B cell (primary cell): ENCODE results near the gene MFN2. TPM values are rescaled to one million over a fixed set of nuclear protein-coding genes. Genes with fewer than 3 reads are reported as not detected.

Experiments used
- ATAC-seq: fragments of 200-7000 bp; cut with Tn5 transposase; one replicate; pipeline ENCODE4 v1.10.0; 2021; ENCODE audit warnings: low read depth, mild to moderate bottlenecking, moderate number of reproducible peaks, moderate library complexity
- CTCF ChIA-PET: fragments of 350-600 bp; sonication (Branson Sonifier 250); formaldehyde crosslinking; loops from one replicate; lab custom pipeline; 2021; ENCODE audit warnings: antibody characterized with exemption, inconsistent platforms; lab: Charles Lee
- POLR2A ChIA-PET: fragments of 350-600 bp; sonication (Branson Sonifier 250); formaldehyde crosslinking; loops from one replicate; lab custom pipeline; 2021; ENCODE audit warnings: antibody characterized with exemption; lab: Charles Lee
- DNase-seq: peaks from one replicate; pipeline ENCODE4 v3.0.0; 2013
- H2AFZ ChIP-seq: 2 replicates; pipeline ENCODE4 v1.6.1; 2012; ENCODE audit warnings: mild to moderate bottlenecking, low read depth, low read length; ENCODE audit not compliant: insufficient read depth, poor library complexity, severe bottlenecking
- H3K27ac ChIP-seq, 2 donors: 1 replicate in 1 of 2; 2 replicates in 1 of 2; pipeline ENCODE4 v1.5.1; 2012 to 2013; ENCODE audit warnings: low read length in 2 of 2, mild to moderate bottlenecking in 2 of 2, moderate library complexity in 1 of 2
- H3K27me3 ChIP-seq, 4 experiments: fragments of 200-600 bp in 1 of 4; sonication (generic) in 1 of 4; replicated peaks in 1 of 4; 1 replicate in 2 of 4; 2 replicates in 2 of 4; pipeline versions ENCODE4 v1.6.1 to v1.7.0; 2013 to 2016; ENCODE audit warnings: low read length in 3 of 4, mild to moderate bottlenecking in 2 of 4, mixed read lengths in 1 of 4, moderate library complexity in 1 of 4; ENCODE audit not compliant: insufficient read depth in 4 of 4, control insufficient read depth in 3 of 4; ENCODE audit errors: control extremely low read depth in 1 of 4
- H3K36me3 ChIP-seq, 2 experiments: replicated peaks in 1 of 2; 1 replicate in 1 of 2; 2 replicates in 1 of 2; pipeline versions ENCODE4 v1.6.1 to v1.7.1; 2013; ENCODE audit warnings: low read length in 1 of 2; ENCODE audit not compliant: insufficient read depth in 2 of 2, control insufficient read depth in 1 of 2; ENCODE audit errors: control extremely low read depth in 1 of 2, extremely low read depth in 1 of 2
- H3K4me1 ChIP-seq, 2 donors: fragments of 200-600 bp in 1 of 2; sonication (generic) in 1 of 2; 1 replicate in 1 of 2; 2 replicates in 1 of 2; pipeline versions ENCODE4 v1.5.1 to v1.6.1; 2013 to 2017; ENCODE audit warnings: low read length in 2 of 2; ENCODE audit not compliant: control insufficient read depth in 2 of 2, insufficient read depth in 2 of 2
- H3K4me2 ChIP-seq: replicated peaks from 2 replicates; pipeline ENCODE3; 2012; ENCODE audit warnings: mild to moderate bottlenecking, low read depth, low read length; ENCODE audit not compliant: poor library complexity, severe bottlenecking
- H3K4me3 ChIP-seq, 5 experiments: fragments of 200-600 bp in 1 of 5; sonication (generic) in 1 of 5; 1 replicate in 3 of 5; 2 replicates in 2 of 5; pipeline versions ENCODE4 v1.5.1 to v1.7.0; 2011 to 2016; ENCODE audit warnings: low read length in 4 of 5, mild to moderate bottlenecking in 4 of 5, low read depth in 2 of 5, control low read depth in 1 of 5, moderate library complexity in 1 of 5; ENCODE audit not compliant: insufficient read depth in 1 of 5; ENCODE audit errors: control extremely low read depth in 1 of 5, extremely low read depth in 1 of 5
- H3K79me2 ChIP-seq: fragments of 200-600 bp; sonication (generic); one replicate; pipeline ENCODE4 v1.6.0; 2016; ENCODE audit warnings: low read length; ENCODE audit not compliant: control insufficient read depth, insufficient read depth
- H3K9ac ChIP-seq: fragments of 200-600 bp; sonication (generic); 2 replicates; pipeline ENCODE4 v1.6.1; 2017; ENCODE audit warnings: mild to moderate bottlenecking, low read length, moderate library complexity
- H3K9me3 ChIP-seq, 3 donors: one replicate each; pipeline versions ENCODE4 v1.6.1 to v1.7.1; 2013; ENCODE audit warnings: low read length in 2 of 3; ENCODE audit not compliant: control insufficient read depth in 2 of 3, insufficient read depth in 1 of 3; ENCODE audit errors: control extremely low read depth in 1 of 3
- H4K20me1 ChIP-seq: 2 replicates; pipeline ENCODE4 v1.6.0; 2012; ENCODE audit warnings: mild to moderate bottlenecking, low read length; ENCODE audit not compliant: insufficient read depth, control insufficient read depth, poor library complexity, severe bottlenecking
- H3K27ac Mint-ChIP-seq: one replicate; pipeline ENCODE4 v1.8.0; 2021; ENCODE audit warnings: mixed read lengths
- H3K27me3 Mint-ChIP-seq: one replicate; pipeline ENCODE4 v1.8.0; 2021; ENCODE audit warnings: mixed read lengths
- H3K4me1 Mint-ChIP-seq: one replicate; pipeline ENCODE4 v1.8.0; 2021; ENCODE audit warnings: mixed read lengths
- H3K4me3 Mint-ChIP-seq: one replicate; pipeline ENCODE4 v1.8.0; 2021; ENCODE audit warnings: mixed read lengths
- H3K9me3 Mint-ChIP-seq: one replicate; pipeline ENCODE4 v1.8.0; 2022; ENCODE audit warnings: mixed read lengths; ENCODE audit not compliant: insufficient read depth
- EZH2 ChIP-seq: IDR thresholded peaks from 2 replicates; pipeline ENCODE4 v1.6.1; 2012; ENCODE audit warnings: borderline replicate concordance, low read depth, mild to moderate bottlenecking, moderate library complexity, low read length; ENCODE audit not compliant: insufficient read depth, poor library complexity, severe bottlenecking
- WGBS: methylation state at CpG from one replicate; pipeline ENCODE4 v1.1.5; 2013; ENCODE audit warnings: missing lambda C conversion rate; ENCODE audit not compliant: insufficient coverage; 5-methylcytosine and 5-hydroxymethylcytosine counted together
- intact Hi-C: fragments of 100-400 bp; cut with micrococcal nuclease; formaldehyde crosslinking; loops from one replicate; pipeline ENCODE4 v1.10.0; 2022
- polyA plus RNA-seq: library from polyadenylated mRNA; depleted of rRNA; stranded (reverse); fragments of >200 nt; gene quantifications from 2 replicates; pipeline ENCODE4 v1.2.3, GENCODE V29; 2012
- total RNA-seq, 2 donors: library from RNA; stranded (reverse); fragments of 120-200 nt in 1 of 2; gene quantifications; 1 replicate in 1 of 2; 2 replicates in 1 of 2; pipeline versions ENCODE4 v1.2.3 to v1.2.4, GENCODE V29; 2013 to 2022
- TF ChIP-seq, protein P1 (sequence below): fragments of 200-600 bp; IDR thresholded peaks from one replicate; pipeline ENCODE4 v1.8.0; 2022; ENCODE audit warnings: antibody characterized with exemption, mild to moderate bottlenecking

MFN2 gene
- total and polyA plus RNA-seq, 2 donors (not counting 1 experiment from before 2014, with no cell fraction given): 24.0 to 50.0 TPM

DNA sequence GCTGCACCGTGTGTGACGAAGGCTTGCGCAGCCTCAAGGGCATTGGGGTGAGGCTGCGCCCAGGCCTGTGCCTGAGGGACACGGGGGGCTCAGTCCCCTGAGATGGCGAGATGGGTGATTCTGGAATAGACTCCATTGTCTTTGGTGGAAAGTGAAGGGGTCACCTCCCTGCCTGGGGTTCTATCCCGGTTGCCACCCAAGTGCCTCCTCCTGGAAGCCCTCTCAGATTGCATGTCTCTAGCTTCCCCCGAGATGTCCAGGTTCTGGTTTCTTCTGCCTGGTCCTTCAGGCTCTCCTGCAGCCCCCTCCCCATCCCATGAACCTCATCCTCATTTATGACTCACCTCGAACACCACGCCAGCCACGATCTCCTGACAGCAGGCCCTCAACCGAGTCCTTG lies 22.3 kb upstream of the MFN2 start:
- ATAC-seq (no peak), DNase-seq (no peak)
- Histone ChIP-seq H2AFZ (no peak overlapping the region), H4K20me1 (no peaks in the 10 kb centered on the region), H3K9me3 (no peaks in the 10 kb centered on the region), H3K36me3 (no peaks in the 10 kb centered on the region), H3K4me1 (no peaks in the 10 kb centered on the region), H3K9ac (no peak overlapping the region), H3K79me2 (no peaks in the 10 kb centered on the region), H3K4me3 (no peak overlapping the region), H3K4me2 (no peak overlapping the region), H3K27ac (no peak overlapping the region), H3K27me3 (no peaks in the 10 kb centered on the region)
- CTCF ChIA-PET: interaction anchor here (0.5 kb wide), 1 partner anchor 36 kb away, joined by 3 read pairs; no protein-coding TSS in a partner anchor
- POLR2A ChIA-PET: no interaction called here
- H3K27ac Mint-ChIP-seq: no peak overlapping the region
- no peaks in the 10 kb centered on the region for H3K27me3 Mint-ChIP-seq
- TF ChIP-seq, protein P1, sequence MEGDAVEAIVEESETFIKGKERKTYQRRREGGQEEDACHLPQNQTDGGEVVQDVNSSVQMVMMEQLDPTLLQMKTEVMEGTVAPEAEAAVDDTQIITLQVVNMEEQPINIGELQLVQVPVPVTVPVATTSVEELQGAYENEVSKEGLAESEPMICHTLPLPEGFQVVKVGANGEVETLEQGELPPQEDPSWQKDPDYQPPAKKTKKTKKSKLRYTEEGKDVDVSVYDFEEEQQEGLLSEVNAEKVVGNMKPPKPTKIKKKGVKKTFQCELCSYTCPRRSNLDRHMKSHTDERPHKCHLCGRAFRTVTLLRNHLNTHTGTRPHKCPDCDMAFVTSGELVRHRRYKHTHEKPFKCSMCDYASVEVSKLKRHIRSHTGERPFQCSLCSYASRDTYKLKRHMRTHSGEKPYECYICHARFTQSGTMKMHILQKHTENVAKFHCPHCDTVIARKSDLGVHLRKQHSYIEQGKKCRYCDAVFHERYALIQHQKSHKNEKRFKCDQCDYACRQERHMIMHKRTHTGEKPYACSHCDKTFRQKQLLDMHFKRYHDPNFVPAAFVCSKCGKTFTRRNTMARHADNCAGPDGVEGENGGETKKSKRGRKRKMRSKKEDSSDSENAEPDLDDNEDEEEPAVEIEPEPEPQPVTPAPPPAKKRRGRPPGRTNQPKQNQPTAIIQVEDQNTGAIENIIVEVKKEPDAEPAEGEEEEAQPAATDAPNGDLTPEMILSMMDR: no peak
- no peak for TF ChIP-seq EZH2
- 96% methylated on average over 12 of the region's 12 CpGs for WGBS
- intact Hi-C loops: no loop called here
- H3K4me1 Mint-ChIP-seq: no peaks in the 10 kb centered on the region
- no peak overlapping the region for H3K4me3 Mint-ChIP-seq
- no peaks in the 10 kb centered on the region for H3K9me3 Mint-ChIP-seq

DNA sequence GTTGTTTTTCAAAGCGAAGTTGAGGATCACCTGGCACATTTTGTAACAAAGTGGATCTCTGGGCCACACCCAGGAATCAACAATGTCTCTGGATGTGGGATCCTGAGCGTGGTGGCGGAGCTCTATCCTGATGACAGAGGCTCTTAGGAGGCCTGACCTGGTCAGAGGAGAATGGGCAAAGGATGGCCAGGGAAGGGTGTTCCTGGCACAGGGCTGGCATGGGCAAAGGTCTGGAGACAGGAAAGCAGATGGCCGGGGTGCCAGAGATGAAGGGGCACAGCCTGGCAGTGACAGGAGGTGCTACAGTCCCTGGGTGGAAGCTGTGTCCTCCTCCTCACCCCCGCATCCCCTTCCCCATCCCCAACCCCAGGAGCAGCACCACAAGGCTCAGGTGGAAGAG lies 20.0 kb upstream of the MFN2 start:
- H3K27ac ChIP-seq: no peak overlapping the region
- H3K36me3 ChIP-seq: no peaks in the 10 kb centered on the region
- H3K27me3 ChIP-seq: no peaks in the 10 kb centered on the region
- H3K9me3 Mint-ChIP-seq: no peaks in the 10 kb centered on the region
- DNase-seq (no peak), ATAC-seq (no peak)
- ChIA-PET CTCF (no interaction called here), POLR2A (no interaction called here)
- H3K4me1 ChIP-seq: no peaks in the 10 kb centered on the region
- no peaks in the 10 kb centered on the region for H3K79me2 ChIP-seq
- H2AFZ ChIP-seq: no peak overlapping the region
- H3K9ac ChIP-seq: no peak overlapping the region
- no peaks in the 10 kb centered on the region for H3K9me3 ChIP-seq
- H3K4me2 ChIP-seq: no peak overlapping the region
- no peak overlapping the region for H3K4me3 Mint-ChIP-seq
- no peak overlapping the region for H3K27ac Mint-ChIP-seq
- no peaks in the 10 kb centered on the region for H4K20me1 ChIP-seq
- 98% methylated on average over 4 of the region's 5 CpGs for WGBS
- no peak overlapping the region for H3K4me3 ChIP-seq
- no peak for TF ChIP-seq EZH2
- TF ChIP-seq, protein P1: no peak
- H3K4me1 Mint-ChIP-seq: no peaks in the 10 kb centered on the region
- H3K27me3 Mint-ChIP-seq: no peaks in the 10 kb centered on the region
- intact Hi-C loops: no loop called here
